ENCODE measurements around the gene ELN.
"Not testable (repeated sequence)": the region's sequence is repeated elsewhere in the genome, so short reads cannot be mapped to it uniquely, and the experiment has no call there.

The ELN gene

DNA sequence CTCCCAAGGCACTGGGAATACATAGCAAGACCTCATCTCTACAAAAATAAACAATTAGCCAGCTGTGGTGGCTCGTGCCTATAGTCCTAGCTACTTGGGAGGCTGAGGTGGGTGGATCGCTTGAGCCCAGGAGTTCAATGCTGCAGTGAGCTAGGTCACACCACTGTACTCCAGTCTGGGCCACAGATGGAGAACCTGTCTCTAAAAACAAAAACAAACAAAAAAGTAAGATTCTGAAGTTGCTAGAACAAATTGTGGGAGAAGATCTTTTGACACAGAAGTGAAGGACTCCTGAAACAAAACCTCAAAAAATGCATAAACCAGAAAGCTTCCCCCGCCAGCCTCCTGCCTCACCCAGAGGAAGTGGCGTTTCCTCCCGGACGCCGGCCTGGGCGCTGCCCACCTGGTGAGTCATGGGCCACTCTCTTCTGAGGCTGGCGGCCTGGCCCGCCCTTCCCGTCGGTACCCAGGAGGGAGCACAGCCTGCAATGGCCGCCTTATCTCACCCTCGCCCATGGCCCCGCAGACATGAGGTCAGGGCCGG is 25.4 kb upstream of the ELN start:
- peak; percentile 82 for DNase-seq

DNA sequence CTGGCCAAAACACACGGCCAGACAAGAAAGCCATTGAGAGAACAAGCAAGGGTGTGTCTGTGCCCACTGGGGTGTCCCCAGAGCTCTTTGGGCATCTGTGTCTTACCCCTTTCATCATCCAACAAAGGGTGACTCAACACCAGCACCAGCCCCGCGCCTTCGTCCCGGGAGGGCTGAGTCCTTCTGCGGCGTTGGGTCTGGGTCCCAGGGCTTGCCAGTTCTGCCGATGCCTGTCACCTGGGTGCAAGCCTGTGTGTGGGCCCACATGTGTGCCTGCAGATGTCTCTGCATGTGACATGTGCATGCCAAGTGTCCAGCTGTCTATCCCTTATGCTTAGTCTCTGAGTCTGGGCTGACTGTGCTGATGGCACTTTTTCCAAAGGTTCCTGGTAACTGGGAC is 24.4 kb upstream of the ELN start:
- DNase-seq: no peak

DNA sequence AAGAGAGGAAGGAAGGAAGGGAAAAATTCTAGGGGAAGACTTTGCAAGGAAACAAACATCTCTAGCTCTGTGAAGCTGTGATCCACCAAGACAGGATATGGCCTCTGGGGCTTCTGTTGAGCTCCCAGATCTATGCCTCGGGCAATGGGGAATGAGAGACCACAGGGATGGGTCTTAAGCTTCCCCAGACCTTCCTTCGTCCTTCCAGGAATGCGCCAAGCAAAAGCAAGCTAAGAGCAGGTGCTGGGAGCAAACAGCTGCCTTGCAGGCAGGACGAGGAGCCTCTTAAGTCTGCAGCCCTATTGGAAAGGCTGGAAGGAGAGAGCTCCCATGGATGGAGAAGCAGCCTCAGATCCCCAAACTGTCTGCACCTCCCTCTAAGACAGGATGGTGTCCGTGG is 21.9 kb upstream of the ELN start:
- no peak for DNase-seq

DNA sequence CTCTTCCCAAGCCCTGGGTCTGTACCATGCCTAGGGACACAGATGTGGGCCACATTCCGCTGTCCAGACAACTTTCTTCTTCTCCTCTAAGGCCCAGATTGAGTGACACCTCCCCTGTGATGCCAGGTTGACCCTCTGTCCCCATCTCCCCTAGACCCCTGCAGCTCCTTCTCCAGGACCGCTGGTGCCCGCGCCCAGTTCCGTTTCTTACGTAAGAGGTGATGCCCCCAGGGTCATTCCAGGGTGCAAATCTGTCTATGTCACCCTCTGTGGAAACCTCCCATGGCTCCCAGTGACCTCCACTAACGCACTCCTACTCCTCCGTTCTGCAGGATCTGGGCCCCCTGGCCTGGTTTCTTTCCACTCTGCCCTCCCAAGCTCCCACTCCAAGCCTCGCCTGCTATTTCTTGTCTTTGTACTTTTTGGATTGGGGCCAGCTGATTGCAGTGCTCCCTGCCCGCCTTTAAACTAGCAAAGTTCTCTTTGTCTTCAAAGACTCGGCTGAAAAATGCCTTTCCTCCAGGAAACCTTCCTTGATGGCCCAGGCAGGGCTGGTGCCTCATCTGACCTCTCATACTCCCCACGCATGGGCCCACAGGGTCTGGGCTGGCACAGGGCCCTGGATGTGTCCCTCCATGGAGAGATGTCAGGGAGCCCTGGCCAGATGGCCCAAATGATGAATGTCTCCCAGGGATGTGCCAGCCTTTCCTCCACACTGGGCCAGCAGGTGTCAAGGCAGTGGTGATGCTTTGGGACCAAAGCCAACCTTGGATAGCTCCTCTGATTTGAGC is 21.3 kb upstream of the ELN start:
- no peak for DNase-seq

DNA sequence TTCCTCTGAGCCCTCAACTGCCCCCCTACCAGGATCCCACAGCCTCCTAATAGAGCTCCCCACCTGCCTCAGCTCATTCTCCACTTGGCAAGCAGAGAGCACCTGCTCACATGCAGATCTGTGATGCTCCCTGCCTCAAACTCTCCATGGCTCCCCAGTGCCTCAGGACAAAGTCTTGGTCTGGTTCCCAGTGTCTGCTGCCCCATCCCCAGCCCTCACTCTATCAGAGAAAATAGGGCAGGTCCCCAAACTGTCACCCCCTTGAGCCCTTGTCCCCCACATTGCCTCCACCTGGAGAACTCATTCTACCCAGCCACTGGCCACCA is 20.8 kb upstream of the ELN start:
- DNase-seq: no peak

DNA sequence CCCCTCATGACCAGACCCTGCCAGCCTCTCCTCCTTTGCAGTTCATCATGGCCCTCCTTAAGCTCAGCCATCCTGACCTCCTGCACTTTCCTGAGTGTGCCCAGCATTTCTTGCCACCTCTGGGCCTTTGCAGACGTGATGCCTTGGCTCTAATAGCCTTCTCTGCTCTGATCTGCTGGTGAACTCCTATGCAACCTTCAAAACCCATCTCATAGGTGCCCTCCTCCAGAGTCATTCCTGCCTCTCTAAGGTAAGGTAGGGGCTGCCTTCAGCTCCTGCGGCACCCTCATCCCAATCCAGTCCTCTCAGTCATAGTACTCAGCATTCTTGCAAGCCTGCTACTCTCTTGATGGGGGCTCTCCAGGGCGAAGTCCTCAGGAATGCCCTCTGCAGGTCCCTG is 19.3 kb upstream of the ELN start:
- no peak for DNase-seq

DNA sequence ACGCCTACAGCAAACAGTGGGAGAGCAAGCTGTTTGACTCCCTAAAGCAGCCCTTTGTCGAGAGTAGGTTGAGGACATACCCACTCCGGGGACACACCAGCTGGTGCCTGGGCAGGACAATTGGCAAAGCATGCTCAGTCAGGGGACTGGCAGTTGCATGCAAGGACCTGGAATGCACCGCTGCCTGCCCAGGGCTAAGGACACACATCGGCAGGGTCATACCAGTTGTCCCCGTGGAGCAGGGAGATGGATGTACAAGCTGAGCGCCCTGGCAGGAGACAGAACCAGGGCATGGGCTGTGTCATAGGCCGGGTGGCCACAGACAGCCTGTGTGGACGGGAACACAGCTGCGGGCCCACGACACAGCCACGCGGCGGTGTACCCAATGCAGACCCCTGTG is 18.3 kb upstream of the ELN start:
- DNase-seq: no peak

DNA sequence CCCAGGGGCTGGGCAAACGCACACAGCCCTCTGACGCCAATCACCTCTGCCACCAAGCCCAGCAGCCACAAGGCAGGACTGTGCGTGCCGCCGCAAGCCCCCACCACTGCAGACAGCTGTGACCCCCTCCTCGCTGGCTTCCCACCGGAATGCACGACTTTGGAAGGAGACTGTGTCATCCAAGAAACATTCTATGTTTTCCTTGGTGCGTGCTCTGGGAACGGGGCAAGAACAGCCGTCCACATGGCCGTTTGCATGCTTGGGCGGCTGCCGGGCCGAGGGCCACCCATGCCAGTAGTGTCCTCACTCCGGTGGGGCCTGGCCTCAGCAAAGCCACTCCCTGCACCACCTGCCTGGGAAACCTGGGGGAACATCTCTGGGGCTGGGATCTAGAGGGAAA is 17.6 kb upstream of the ELN start:
- no peak for DNase-seq

DNA sequence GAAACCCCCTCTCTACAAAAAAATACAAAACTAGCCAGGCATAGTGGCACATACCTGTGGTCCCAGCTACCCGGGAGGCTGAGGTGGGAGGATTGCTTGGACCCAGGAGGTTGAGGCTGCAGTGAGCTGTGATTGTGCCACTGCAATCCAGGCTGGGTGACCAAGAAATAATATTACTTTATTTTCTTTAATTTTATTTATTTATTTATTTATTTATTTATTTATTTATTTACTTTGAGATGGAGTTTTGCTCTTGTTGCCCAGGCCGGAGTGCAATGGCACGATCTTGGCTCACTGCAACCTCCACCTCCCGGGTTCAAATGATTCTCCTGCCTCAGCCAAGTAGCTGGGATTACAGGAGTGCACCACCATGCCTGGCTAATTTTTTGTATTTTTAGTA is 16.6 kb upstream of the ELN start:
- not testable (repeated sequence) for DNase-seq

DNA sequence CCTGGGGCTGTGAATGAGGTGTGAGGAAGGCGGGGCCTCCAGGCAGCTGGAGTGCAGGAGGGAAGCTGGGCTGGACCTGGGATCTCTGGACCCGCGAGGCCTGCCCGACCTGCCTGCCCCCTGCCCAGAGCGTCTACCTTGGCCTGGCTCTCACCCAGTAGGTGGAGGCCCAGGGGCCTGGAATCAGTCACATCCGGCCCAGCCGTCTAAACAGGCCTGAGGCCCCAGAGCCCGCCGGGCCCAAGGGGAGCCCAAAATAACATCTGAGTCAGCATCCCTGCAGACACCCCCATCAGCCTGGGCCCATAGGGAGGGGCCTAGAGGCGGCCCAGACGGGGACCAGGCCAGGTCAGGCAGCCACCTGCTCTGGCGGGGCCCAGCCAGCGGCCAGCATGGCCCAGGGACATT is 15.1 kb upstream of the ELN start:
- peak; percentile 25 for DNase-seq

DNA sequence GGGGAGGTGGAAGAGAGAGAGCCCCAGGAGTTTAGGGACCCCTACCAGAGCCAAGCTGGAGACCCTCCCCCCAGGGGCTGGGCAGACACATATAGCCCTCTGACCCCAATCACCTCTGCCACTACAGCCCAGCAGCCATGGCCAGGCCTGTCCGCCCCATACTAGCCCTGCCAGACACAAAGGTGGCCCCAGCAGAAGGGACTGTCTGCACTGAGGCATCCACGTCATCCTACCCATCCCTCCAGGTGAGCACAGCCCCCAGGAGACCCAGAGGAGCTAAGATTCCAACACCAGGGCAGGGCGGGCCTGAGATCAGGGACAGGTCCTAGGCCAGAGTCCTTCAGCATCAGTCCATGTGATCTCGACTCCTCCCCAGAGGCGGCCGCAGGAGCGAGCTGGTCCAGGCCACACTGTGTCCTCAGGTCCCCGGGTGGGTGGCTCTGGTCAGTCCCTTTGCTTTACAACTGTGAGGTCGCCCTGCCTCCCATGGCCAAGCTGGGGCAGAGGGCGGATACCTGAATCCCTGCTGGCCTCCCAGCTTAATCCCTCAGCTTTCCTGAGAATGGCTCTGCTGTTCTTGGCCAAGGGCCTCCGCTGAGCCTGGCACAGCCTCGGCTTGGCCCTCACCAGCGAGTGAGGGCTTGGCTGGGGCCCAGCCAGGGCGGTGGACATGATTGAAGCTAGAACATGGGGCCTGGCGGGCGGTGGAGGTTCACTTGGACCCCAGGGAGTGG is 14.3 kb upstream of the ELN start:
- DNase-seq: no peak

DNA sequence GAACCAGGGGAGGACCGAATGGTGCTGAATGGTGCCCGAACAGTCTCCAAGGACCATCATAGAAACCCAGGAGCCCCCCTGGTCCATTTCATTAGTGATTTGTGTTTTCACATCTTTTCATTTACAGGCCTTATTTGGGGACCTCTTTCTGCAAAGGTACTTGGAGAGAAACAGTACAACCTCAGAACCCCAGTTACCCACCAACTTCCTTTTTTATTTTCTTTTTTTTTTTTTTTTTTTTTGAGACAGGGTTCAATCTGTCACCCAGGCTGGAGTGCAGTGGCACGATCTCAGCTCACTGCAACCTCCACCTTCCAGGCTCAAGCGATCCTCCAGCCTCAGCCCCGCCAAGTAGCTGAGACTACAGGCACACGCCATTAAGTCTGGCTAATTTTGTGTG is 13.0 kb upstream of the ELN start:
- no peak for DNase-seq

DNA sequence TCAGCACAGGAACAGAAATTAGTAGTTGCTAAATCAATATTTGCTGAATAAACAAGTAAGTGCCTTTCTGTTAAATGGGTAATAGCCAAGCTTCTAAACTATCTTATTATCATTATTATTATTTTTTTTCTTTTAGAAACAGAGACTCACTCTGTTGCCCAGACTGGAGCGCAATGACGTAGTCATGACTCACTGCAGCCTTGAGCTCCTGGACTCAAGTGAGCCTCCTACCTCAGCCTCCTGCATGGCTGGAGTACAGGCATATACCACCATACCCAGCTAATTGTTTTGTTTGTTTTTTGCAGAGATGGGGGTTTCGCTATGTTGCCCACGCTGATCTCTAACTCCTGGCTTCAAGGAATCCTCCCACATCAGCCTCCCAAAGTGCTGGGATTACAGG is 12.3 kb upstream of the ELN start:
- no peak for DNase-seq

DNA sequence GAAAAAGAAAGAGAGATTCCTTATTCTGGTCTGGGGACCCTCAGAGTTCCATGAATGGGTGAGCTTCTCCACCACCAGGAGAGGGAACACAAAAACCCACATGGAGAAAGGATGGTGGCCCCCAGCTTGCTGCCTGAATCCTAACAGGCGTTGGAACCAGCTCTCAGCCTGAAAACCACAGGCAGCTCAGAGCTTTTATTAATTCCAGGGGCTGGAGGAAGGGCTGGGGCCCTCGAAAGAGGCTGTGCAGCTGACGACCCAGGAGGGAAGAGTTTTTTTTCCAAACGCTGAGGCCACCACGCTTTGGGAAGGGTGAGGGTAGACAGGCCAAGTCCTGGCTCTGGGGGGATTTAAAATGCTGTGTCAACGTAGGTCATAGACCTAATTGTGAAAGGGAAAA is 10.8 kb upstream of the ELN start:
- DNase-seq: no peak

DNA sequence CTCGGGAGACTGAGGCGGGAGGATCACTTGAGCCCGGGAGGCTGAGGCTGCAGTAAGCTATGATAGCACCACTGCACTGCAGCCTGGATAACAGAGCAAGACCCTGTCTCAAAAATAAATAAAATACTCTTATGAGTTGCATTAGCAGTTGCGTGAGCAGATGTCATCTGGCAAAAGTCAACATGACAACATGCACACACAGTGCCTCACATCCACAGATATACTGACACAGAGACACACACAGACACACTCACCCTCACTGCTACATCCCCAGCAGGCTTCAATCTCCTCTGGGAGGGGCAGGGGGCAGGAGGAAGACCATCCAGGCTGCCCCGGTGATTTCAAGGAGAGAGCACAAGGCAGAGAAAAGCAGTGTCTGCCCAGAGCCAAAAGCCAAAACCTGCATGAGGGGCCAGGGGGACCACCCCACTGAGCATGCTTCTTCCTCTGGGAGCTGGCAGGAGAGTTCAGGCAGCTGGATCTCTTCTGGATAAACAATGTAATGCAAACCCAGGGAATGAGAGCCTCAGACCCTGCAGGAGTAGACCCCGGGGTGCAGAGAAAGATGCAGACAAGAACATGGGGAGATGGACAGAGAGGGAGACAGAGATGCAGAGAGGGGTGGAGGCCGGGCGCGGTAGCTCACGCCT is 9.6 kb upstream of the ELN start:
- no peak for DNase-seq

DNA sequence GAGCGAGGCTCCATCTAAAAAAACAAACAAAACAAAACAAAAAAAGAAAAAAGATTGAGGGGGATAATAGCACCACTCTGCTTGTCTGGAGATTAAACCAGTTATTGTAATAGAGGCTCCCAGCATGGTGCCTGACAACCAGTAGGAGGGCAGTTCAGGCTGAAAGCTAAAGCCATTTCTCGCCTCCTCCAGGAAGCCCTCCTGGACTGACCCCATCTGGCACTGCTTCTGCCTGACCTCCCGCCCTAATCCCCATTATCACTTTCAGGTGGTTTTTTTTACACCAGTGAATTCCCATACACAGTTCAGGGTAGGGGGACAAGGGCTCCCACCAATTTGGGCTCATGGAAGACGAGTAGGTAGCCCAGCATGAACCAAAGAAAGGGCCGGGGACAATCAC is 8.8 kb upstream of the ELN start:
- DNase-seq: no peak

DNA sequence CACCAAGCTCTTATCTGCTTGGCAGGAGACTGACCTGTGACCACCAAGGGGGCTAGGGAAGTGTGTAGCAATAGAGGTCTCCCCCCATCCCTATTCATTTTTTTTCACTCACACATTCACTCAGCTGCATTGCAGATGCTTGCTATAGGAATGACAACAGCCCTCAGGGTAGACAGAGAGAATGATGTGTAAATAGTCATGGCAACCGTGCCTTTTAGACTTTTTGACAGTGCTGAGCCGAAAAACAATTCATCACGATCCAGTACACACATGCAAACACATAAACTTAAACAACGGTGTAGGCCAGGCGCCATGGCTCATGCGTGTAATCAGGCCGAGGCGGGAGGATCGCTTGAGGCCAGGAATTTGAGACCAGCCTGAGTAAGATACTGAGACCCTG is 7.6 kb upstream of the ELN start:
- DNase-seq: no peak

DNA sequence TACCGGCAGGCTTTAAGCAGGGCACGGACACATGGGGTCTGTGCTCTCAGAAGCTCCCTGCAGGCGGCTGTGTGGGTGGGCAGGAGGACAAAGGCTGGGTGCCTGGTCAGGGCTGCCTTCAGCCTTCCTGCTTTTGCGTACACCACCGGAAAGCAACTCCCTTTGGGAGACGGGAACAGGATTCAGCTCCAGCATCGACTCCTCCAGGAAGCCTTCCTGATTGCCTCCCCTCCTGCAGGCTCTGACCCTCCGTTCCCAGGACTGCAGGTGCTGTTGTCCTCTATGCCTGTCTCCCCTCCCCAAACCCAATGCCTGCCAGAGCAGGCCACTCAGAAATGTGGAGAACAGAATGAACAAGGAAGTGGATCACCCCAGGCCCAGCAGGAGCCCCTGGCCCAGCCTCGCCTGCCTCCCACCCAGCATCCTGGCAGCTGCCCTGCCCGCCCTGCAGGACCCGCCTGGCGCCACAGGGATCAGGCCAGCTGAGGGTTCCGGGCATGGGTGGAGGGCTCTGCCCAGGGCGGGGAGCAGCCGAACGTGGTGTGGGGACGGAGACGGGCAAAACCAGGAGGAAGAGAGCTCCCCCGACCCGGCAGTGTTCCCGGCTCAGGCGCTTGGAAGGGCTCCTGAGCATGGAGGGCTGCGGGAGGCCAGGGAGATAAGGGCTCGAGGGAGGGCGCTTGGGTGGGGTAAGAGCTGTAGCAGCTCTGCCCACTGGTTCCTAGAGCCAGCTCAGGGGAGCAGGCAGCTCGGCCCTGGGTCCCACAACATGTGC is 6.2 kb upstream of the ELN start:
- DNase-seq: no peak

DNA sequence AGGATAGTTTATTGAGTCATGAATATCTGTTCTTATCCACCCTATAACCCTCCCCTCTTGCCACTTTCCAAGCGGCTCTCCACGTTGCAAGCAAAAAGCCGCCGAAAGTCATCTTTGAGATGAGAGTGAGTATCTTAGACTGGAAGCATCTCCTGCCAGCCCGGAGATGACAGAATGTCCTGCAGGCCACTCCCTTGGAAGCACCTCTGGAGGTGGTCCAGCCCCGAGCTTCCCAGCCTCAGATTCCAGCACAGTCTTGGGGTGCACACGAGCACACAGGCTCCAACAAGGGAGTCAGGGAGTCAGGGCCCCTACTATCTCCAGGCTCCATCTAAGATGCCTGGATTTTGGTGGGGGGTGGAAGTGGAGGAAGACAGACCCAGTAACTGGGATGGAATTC is 5.5 kb upstream of the ELN start:
- DNase-seq: no peak

DNA sequence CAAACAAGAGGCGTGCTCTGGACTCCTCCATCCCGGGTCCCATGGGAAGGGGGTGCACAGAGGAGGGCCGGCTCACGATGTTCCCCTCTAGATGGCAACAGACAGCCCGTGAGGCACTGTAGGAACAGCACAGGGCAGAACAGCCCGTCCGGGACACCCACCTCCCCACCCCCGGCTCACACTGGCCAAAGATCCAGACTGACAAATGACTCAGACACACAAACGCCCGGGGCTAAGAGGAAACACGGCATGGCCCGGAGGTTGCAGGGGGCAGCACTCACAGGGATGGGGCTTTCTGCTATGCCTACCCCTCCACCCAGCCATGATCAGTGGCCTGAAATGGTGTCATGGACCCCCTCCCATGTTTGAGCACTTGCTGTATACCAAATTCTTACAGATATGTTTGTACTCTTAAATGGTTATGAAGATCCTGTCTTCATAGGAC is 4.9 kb upstream of the ELN start:
- DNase-seq: no peak

DNA sequence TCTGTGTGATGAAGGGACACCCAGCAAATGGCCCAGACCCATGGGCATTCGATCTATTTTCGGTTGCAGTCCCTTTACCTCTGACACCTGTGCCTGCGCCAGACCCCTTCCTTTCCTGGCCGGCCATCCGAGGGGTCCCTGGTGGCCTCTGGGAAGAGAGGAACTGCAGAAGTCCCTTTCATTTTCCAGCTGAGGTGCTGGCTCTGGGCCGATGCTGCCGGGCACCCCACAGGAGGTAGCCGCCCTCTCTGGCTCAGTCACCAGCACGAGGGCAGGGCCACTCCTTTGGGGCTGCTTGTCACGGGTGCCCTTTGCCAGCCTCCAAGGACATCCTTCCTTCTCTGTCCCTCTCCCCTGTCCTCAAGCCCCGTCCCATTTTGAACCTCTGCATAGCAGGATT is 4.2 kb upstream of the ELN start:
- DNase-seq: no peak

DNA sequence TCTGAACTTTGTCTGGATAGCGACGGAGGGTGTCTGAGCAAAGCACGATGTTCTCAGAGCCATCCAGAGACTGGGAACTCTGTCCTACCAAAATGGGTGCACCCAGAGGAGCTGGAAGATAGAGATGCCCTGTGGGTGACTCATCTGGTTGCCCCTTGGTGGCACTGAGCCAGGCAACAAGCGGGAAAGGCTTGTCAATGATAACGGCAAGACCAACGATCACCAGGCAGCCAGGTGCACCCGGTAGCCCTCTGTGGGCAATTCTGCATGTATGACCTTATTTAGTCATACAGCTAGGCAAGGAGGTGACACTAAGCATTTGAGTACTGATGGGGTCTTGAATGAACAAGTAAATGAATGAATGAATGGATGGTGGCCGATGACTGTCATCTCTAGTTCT is 2.8 kb upstream of the ELN start:
- peak; percentile 39 for DNase-seq

DNA sequence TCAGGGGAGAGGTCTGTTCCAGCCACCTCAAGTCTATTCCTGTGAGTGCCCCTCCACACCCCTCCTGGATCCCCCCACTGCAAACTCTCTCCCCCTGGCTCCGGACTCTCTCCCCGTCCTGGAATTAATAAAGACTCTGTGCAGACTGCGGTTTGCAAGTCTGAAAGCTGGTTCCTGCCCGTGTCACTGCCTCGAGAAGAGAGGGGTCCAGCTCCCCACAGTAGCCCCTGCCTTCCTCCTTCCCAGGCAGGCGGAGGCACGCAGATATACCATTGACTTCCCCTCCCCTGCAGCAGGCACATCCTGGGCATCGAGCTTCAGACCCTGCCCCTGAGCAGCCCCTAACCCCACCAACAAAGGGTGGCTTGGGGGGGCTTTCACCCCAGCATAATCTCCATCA is 2.2 kb upstream of the ELN start:
- peak; percentile 74 for DNase-seq

Data from GDM1 (cell line).